SK-N-SH (cell line): ENCODE data around the gene MCF2L2. TPM values are rescaled to one million over a fixed set of nuclear protein-coding genes. Genes with fewer than 3 reads are reported as not detected.

ENCODE experiments used
- CTCF ChIA-PET: fragments of 300-600, 350-600 bp; formaldehyde crosslinking; extraction: SDS; loops from one replicate; lab custom pipeline; 2021; lab: Yijun Ruan, JAX
- POLR2A ChIA-PET: fragments of 350-600 bp; sonication (Branson Sonifier 250); formaldehyde crosslinking; extraction: SDS; loops from one replicate; lab custom pipeline; 2020; ENCODE audit warnings: antibody characterized with exemption, inconsistent platforms; lab: Yijun Ruan, JAX
- DNase-seq: peaks from one replicate; pipeline ENCODE4 v3.0.0; 2012
- H2AFZ ChIP-seq: fragments of 200-600 bp; sonication (generic); 2 replicates; pipeline ENCODE4 v1.8.1; 2016; ENCODE audit warnings: antibody characterized with exemption, mild to moderate bottlenecking, low read depth
- H3F3A ChIP-seq: fragments of 200-600 bp; sonication (generic); replicated peaks from 2 replicates; pipeline ENCODE3; 2016; ENCODE audit warnings: antibody characterized with exemption, mild to moderate bottlenecking; ENCODE audit not compliant: insufficient read depth
- H3K27ac ChIP-seq, 2 experiments: fragments of 200-500 bp in 1 of 2; fragments of 200-600 bp in 1 of 2; sonication (Bioruptor generic) in 1 of 2; sonication (generic), shearing (Covaris generic) in 1 of 2; 2 replicates each; pipeline versions ENCODE4 v1.5.1 to v1.6.1; 2014 to 2016; ENCODE audit warnings: low read depth in 2 of 2, inconsistent platforms in 1 of 2, low read length in 1 of 2, mild to moderate bottlenecking in 1 of 2, mixed read lengths in 1 of 2
- H3K27me3 ChIP-seq: fragments of 200-600 bp; sonication (generic), shearing (Covaris generic); 2 replicates; pipeline ENCODE4 v1.6.1; 2016; ENCODE audit warnings: mixed run types; ENCODE audit not compliant: insufficient read depth
- H3K36me3 ChIP-seq, 2 experiments: fragments of 200-500 bp in 1 of 2; fragments of 200-600 bp in 1 of 2; sonication (Bioruptor generic) in 1 of 2; sonication (generic) in 1 of 2; replicated peaks in 1 of 2; 2 replicates each; pipeline versions ENCODE3 to v1.5.1; 2014 to 2016; ENCODE audit warnings: low read length in 1 of 2, mild to moderate bottlenecking in 1 of 2; ENCODE audit not compliant: insufficient read depth in 2 of 2, control insufficient read depth in 1 of 2
- H3K4me1 ChIP-seq, 2 experiments: fragments of 200-500 bp in 1 of 2; fragments of 200-600 bp in 1 of 2; sonication (Bioruptor generic) in 1 of 2; sonication (generic), shearing (Covaris generic) in 1 of 2; 2 replicates each; pipeline versions ENCODE4 v1.5.1 to v1.6.1; 2014 to 2016; ENCODE audit warnings: low read depth in 1 of 2, low read length in 1 of 2, mixed run types in 1 of 2; ENCODE audit not compliant: insufficient read depth in 2 of 2, control insufficient read depth in 1 of 2
- H3K4me2 ChIP-seq: fragments of 200-600 bp; sonication (generic), shearing (Covaris generic); 2 replicates; pipeline ENCODE4 v1.6.1; 2017; ENCODE audit warnings: mixed run types
- H3K4me3 ChIP-seq, 2 experiments: fragments of 200-500 bp in 1 of 2; fragments of 200-600 bp in 1 of 2; sonication (Bioruptor generic) in 1 of 2; sonication (generic), shearing (Covaris generic) in 1 of 2; 2 replicates each; pipeline versions ENCODE4 v1.5.1 to v1.8.1; 2014 to 2016; ENCODE audit warnings: low read depth in 2 of 2, inconsistent platforms in 1 of 2, low read length in 1 of 2, mild to moderate bottlenecking in 1 of 2, mixed read lengths in 1 of 2, moderate library complexity in 1 of 2
- H3K79me2 ChIP-seq: fragments of 200-600 bp; sonication (generic); 2 replicates; pipeline ENCODE4 v1.8.1; 2017; ENCODE audit warnings: mild to moderate bottlenecking; ENCODE audit not compliant: insufficient read depth
- H3K9ac ChIP-seq: fragments of 200-600 bp; sonication (generic); 2 replicates; pipeline ENCODE4 v1.6.1; 2017; ENCODE audit warnings: mixed run types
- H3K9me2 ChIP-seq: fragments of 200-600 bp; sonication (generic); 2 replicates; pipeline ENCODE4 v1.6.1; 2017; ENCODE audit warnings: mixed run types
- H3K9me3 ChIP-seq: fragments of 200-600 bp; sonication (generic); 2 replicates; pipeline ENCODE4 v1.6.1; 2017; ENCODE audit warnings: mixed run types, mild to moderate bottlenecking, moderate library complexity
- H4K20me1 ChIP-seq: fragments of 200-600 bp; sonication (generic); 2 replicates; pipeline ENCODE4 v1.6.1; 2017; ENCODE audit warnings: mild to moderate bottlenecking, mixed run types; ENCODE audit not compliant: insufficient read depth
- ELF1 ChIP-seq: IDR thresholded peaks from 2 replicates; pipeline ENCODE4 v1.4.0; 2012
- EZH2phosphoT487 ChIP-seq: fragments of 200-600 bp; sonication (generic); IDR thresholded peaks from 2 replicates; pipeline ENCODE4 v1.6.1; 2017; ENCODE audit warnings: low read depth, mixed run types, mild to moderate bottlenecking, antibody characterized with exemption, moderate library complexity, borderline replicate concordance
- FOXJ3 ChIP-seq: sonication (generic); formaldehyde crosslinking; IDR thresholded peaks from 2 replicates; pipeline ENCODE4 v1.5.1; 2020; ENCODE audit warnings: mild to moderate bottlenecking, missing genetic modification reagents
- FOXM1 ChIP-seq: IDR thresholded peaks from 2 replicates; pipeline ENCODE4 v1.4.0; 2012; ENCODE audit warnings: low read depth, mild to moderate bottlenecking
- GABPA ChIP-seq: IDR thresholded peaks from 2 replicates; pipeline ENCODE4 v1.4.0; 2012; ENCODE audit warnings: low read depth, mild to moderate bottlenecking
- JUND ChIP-seq: IDR thresholded peaks from 2 replicates; pipeline ENCODE4 v1.4.0; 2012
- NFIC ChIP-seq: IDR thresholded peaks from 2 replicates; pipeline ENCODE4 v1.4.0; 2012; ENCODE audit warnings: borderline replicate concordance
- NRF1 ChIP-seq: IDR thresholded peaks from 2 replicates; pipeline ENCODE4 v1.6.1; 2012; ENCODE audit warnings: low read depth, mild to moderate bottlenecking, low read length
- PBX3 ChIP-seq: IDR thresholded peaks from 2 replicates; pipeline ENCODE4; 2012
- POLR2AphosphoS5 ChIP-seq: IDR thresholded peaks from 2 replicates; pipeline ENCODE4 v1.6.1; 2012; ENCODE audit warnings: low read depth, low read length
- RAD21 ChIP-seq: IDR thresholded peaks from 2 replicates; pipeline ENCODE4 v1.6.1; 2012; ENCODE audit warnings: mild to moderate bottlenecking, low read length
- RFX5 ChIP-seq: IDR thresholded peaks from 2 replicates; pipeline ENCODE4 v1.6.1; 2012; ENCODE audit warnings: mild to moderate bottlenecking, improper control_type of control experiment, low read length
- SMC3 ChIP-seq: IDR thresholded peaks from 2 replicates; pipeline ENCODE4 v1.6.1; 2012; ENCODE audit warnings: low read depth, low read length, improper control_type of control experiment
- TAF1 ChIP-seq: IDR thresholded peaks from 2 replicates; pipeline ENCODE4 v1.6.1; 2012; ENCODE audit warnings: low read depth, mild to moderate bottlenecking, low read length, moderate library complexity, borderline replicate concordance
- TEAD4 ChIP-seq: IDR thresholded peaks from 2 replicates; pipeline ENCODE4 v1.4.0; 2012; ENCODE audit warnings: mild to moderate bottlenecking, borderline replicate concordance; ENCODE audit not compliant: insufficient read depth
- USF1 ChIP-seq: IDR thresholded peaks from 2 replicates; pipeline ENCODE4 v1.4.0; 2012; ENCODE audit warnings: low read depth, borderline replicate concordance
- YY1 ChIP-seq: IDR thresholded peaks from 2 replicates; pipeline ENCODE4 v1.4.0; 2012; ENCODE audit warnings: low read depth, mild to moderate bottlenecking
- WGBS: methylation state at CpG from one replicate; pipeline ENCODE4 v1.1.6; 2017; ENCODE audit warnings: low lambda C conversion rate; 5-methylcytosine and 5-hydroxymethylcytosine counted together
- polyA plus RNA-seq, 3 experiments: library from polyadenylated mRNA; depleted of rRNA; stranded (reverse); fragments of >200 nt; gene quantifications; 2 replicates each; pipeline ENCODE4 v1.2.3, GENCODE V29; 2012
- TF ChIP-seq, protein P1 (sequence below): IDR thresholded peaks from 2 replicates; pipeline ENCODE4 v1.4.0; 2012; ENCODE audit warnings: low read depth, borderline replicate concordance
- TF ChIP-seq, protein P2 (sequence below): fragments of 200-600 bp; sonication (generic); IDR thresholded peaks from 2 replicates; pipeline ENCODE4 v1.6.1; 2017; ENCODE audit warnings: antibody characterized with exemption, mild to moderate bottlenecking, moderate library complexity
- TF ChIP-seq, protein P3 (sequence below): fragments of 150-350 bp; IDR thresholded peaks from 2 replicates; pipeline ENCODE4 v1.6.1; 2016; ENCODE audit warnings: mild to moderate bottlenecking, low read depth, low read length
- TF ChIP-seq, protein P4 (sequence below): fragments of 150-350 bp; IDR thresholded peaks from 2 replicates; pipeline ENCODE4 v1.6.1; 2017; ENCODE audit warnings: antibody characterized with exemption, low read length, low read depth, borderline replicate concordance

Gene MCF2L2
- polyA plus RNA-seq, 1 of the 3 experiments (the other 2 are of a cell fraction), result 0.56 TPM

DNA sequence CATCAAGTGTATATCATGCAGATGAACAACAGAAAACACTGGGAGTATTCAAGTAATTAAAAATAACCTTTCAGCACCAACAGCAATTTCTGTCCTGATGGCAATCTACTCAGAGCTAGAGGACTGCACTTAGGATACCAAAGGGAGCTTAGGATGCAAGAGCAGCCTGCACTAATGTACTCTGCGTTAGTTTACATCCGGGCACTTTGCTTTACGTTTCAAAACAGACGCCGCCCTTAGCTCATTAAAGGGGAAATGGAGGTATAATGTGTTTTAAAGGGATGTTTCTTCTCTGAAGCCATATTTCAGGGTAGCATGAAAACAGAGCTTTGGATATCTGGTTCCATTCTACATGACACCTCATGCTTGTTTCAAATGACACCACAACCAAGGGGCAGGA lies 189.4 kb downstream of the MCF2L2 start:
- ChIA-PET POLR2A (no interaction called here), CTCF (no interaction called here)
- no peaks in the 10 kb centered on the region for H3K4me1 ChIP-seq
- H4K20me1 ChIP-seq, result no peaks in the 10 kb centered on the region
- no peaks in the 10 kb centered on the region for H3K79me2 ChIP-seq
- H3K9ac ChIP-seq, result no peak overlapping the region
- WGBS, result 85% methylated on average over 5 of the region's 5 CpGs
- no peaks in the 10 kb centered on the region for H3K36me3 ChIP-seq
- DNase-seq, result no peak
- H3F3A ChIP-seq, result no peaks in the 10 kb centered on the region
- H3K9me3 ChIP-seq, result no peaks in the 10 kb centered on the region
- H2AFZ ChIP-seq, result no peak overlapping the region
- no peak overlapping the region for H3K4me2 ChIP-seq
- TF ChIP-seq FOXM1 (no peak), TEAD4 (no peak), JUND (no peak), TAF1 (no peak), RAD21 (no peak), POLR2AphosphoS5 (no peak), NFIC (no peak), SMC3 (no peak), GABPA (no peak), USF1 (no peak), RFX5 (no peak), NRF1 (no peak), FOXJ3 (CRISPR knock-in tag) (no peak)
- TF ChIP-seq, protein P1, sequence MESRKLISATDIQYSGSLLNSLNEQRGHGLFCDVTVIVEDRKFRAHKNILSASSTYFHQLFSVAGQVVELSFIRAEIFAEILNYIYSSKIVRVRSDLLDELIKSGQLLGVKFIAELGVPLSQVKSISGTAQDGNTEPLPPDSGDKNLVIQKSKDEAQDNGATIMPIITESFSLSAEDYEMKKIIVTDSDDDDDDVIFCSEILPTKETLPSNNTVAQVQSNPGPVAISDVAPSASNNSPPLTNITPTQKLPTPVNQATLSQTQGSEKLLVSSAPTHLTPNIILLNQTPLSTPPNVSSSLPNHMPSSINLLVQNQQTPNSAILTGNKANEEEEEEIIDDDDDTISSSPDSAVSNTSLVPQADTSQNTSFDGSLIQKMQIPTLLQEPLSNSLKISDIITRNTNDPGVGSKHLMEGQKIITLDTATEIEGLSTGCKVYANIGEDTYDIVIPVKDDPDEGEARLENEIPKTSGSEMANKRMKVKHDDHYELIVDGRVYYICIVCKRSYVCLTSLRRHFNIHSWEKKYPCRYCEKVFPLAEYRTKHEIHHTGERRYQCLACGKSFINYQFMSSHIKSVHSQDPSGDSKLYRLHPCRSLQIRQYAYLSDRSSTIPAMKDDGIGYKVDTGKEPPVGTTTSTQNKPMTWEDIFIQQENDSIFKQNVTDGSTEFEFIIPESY, result no peak
- TF ChIP-seq, protein P2, sequence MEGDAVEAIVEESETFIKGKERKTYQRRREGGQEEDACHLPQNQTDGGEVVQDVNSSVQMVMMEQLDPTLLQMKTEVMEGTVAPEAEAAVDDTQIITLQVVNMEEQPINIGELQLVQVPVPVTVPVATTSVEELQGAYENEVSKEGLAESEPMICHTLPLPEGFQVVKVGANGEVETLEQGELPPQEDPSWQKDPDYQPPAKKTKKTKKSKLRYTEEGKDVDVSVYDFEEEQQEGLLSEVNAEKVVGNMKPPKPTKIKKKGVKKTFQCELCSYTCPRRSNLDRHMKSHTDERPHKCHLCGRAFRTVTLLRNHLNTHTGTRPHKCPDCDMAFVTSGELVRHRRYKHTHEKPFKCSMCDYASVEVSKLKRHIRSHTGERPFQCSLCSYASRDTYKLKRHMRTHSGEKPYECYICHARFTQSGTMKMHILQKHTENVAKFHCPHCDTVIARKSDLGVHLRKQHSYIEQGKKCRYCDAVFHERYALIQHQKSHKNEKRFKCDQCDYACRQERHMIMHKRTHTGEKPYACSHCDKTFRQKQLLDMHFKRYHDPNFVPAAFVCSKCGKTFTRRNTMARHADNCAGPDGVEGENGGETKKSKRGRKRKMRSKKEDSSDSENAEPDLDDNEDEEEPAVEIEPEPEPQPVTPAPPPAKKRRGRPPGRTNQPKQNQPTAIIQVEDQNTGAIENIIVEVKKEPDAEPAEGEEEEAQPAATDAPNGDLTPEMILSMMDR, result no peak
- H3K4me3 ChIP-seq, result no peak overlapping the region
- H3K27me3 ChIP-seq, result no peaks in the 10 kb centered on the region
- no peaks in the 10 kb centered on the region for H3K9me2 ChIP-seq
- H3K27ac ChIP-seq, result no peak overlapping the region

DNA sequence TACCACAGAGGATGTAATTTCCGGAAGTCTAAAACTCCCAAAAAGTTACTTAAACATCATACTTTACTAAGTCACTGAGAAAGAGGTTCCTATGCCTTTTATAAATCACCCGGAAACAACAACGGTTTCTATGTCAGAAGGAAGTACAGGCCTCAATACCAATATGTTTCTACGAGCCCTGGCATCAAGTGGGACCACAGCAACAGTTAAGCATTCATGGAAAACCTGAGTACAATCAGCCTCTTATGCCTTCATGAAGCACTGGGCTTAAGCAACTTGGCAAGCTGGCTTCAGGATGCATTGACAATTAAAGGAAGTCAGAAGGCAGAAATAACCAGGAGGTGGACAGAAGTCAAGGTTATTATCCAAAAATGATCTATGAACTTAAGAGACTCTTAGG lies 194.5 kb downstream of the MCF2L2 start:
- no peak overlapping the region for H3K4me2 ChIP-seq
- WGBS, result 61% methylated on average over 4 of the region's 4 CpGs
- H3K4me3 ChIP-seq, result no peak overlapping the region
- DNase-seq, result no peak
- no peaks in the 10 kb centered on the region for H3K36me3 ChIP-seq
- no peaks in the 10 kb centered on the region for H4K20me1 ChIP-seq
- H2AFZ ChIP-seq, result no peak overlapping the region
- H3K27me3 ChIP-seq, result no peaks in the 10 kb centered on the region
- POLR2A ChIA-PET, result no interaction called here
- no peaks in the 10 kb centered on the region for H3K79me2 ChIP-seq
- no peaks in the 10 kb centered on the region for H3K4me1 ChIP-seq
- CTCF ChIA-PET, result no interaction called here
- no peaks in the 10 kb centered on the region for H3K9me3 ChIP-seq
- H3K9ac ChIP-seq, result no peak overlapping the region
- no peaks in the 10 kb centered on the region for H3K9me2 ChIP-seq
- no peak overlapping the region for H3K27ac ChIP-seq
- no peaks in the 10 kb centered on the region for H3F3A ChIP-seq
- TF ChIP-seq, protein P3, sequence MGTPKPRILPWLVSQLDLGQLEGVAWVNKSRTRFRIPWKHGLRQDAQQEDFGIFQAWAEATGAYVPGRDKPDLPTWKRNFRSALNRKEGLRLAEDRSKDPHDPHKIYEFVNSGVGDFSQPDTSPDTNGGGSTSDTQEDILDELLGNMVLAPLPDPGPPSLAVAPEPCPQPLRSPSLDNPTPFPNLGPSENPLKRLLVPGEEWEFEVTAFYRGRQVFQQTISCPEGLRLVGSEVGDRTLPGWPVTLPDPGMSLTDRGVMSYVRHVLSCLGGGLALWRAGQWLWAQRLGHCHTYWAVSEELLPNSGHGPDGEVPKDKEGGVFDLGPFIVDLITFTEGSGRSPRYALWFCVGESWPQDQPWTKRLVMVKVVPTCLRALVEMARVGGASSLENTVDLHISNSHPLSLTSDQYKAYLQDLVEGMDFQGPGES, result no peak
- TF ChIP-seq TAF1 (no peak), SMC3 (no peak), NRF1 (no peak), PBX3 (no peak), ELF1 (no peak), POLR2AphosphoS5 (no peak), FOXM1 (no peak), EZH2phosphoT487 (no peak), YY1 (no peak)
- TF ChIP-seq, protein P4, sequence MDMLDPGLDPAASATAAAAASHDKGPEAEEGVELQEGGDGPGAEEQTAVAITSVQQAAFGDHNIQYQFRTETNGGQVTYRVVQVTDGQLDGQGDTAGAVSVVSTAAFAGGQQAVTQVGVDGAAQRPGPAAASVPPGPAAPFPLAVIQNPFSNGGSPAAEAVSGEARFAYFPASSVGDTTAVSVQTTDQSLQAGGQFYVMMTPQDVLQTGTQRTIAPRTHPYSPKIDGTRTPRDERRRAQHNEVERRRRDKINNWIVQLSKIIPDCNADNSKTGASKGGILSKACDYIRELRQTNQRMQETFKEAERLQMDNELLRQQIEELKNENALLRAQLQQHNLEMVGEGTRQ, result no peak
